B cell (primary cell): ENCODE results near the gene CEBPB. TPM values are rescaled to one million over a fixed set of nuclear protein-coding genes. Genes with fewer than 3 reads are reported as not detected.

Source experiments
- ATAC-seq: fragments of 200-7000 bp; cut with Tn5 transposase; one replicate; pipeline ENCODE4 v1.10.0; 2021; ENCODE audit warnings: low read depth, mild to moderate bottlenecking, moderate number of reproducible peaks, moderate library complexity
- CTCF ChIA-PET: fragments of 350-600 bp; sonication (Branson Sonifier 250); formaldehyde crosslinking; loops from one replicate; lab custom pipeline; 2021; ENCODE audit warnings: antibody characterized with exemption, inconsistent platforms; lab: Charles Lee
- POLR2A ChIA-PET: fragments of 350-600 bp; sonication (Branson Sonifier 250); formaldehyde crosslinking; loops from one replicate; lab custom pipeline; 2021; ENCODE audit warnings: antibody characterized with exemption; lab: Charles Lee
- DNase-seq: peaks from one replicate; pipeline ENCODE4 v3.0.0; 2013
- H2AFZ ChIP-seq: 2 replicates; pipeline ENCODE4 v1.6.1; 2012; ENCODE audit warnings: mild to moderate bottlenecking, low read depth, low read length; ENCODE audit not compliant: insufficient read depth, poor library complexity, severe bottlenecking
- H3K27ac ChIP-seq, 2 donors: 1 replicate in 1 of 2; 2 replicates in 1 of 2; pipeline ENCODE4 v1.5.1; 2012 to 2013; ENCODE audit warnings: low read length in 2 of 2, mild to moderate bottlenecking in 2 of 2, moderate library complexity in 1 of 2
- H3K27me3 ChIP-seq, 4 experiments: fragments of 200-600 bp in 1 of 4; sonication (generic) in 1 of 4; replicated peaks in 1 of 4; 1 replicate in 2 of 4; 2 replicates in 2 of 4; pipeline versions ENCODE4 v1.6.1 to v1.7.0; 2013 to 2016; ENCODE audit warnings: low read length in 3 of 4, mild to moderate bottlenecking in 2 of 4, mixed read lengths in 1 of 4, moderate library complexity in 1 of 4; ENCODE audit not compliant: insufficient read depth in 4 of 4, control insufficient read depth in 3 of 4; ENCODE audit errors: control extremely low read depth in 1 of 4
- H3K36me3 ChIP-seq, 2 experiments: replicated peaks in 1 of 2; 1 replicate in 1 of 2; 2 replicates in 1 of 2; pipeline versions ENCODE4 v1.6.1 to v1.7.1; 2013; ENCODE audit warnings: low read length in 1 of 2; ENCODE audit not compliant: insufficient read depth in 2 of 2, control insufficient read depth in 1 of 2; ENCODE audit errors: control extremely low read depth in 1 of 2, extremely low read depth in 1 of 2
- H3K4me1 ChIP-seq, 2 donors: fragments of 200-600 bp in 1 of 2; sonication (generic) in 1 of 2; 1 replicate in 1 of 2; 2 replicates in 1 of 2; pipeline versions ENCODE4 v1.5.1 to v1.6.1; 2013 to 2017; ENCODE audit warnings: low read length in 2 of 2; ENCODE audit not compliant: control insufficient read depth in 2 of 2, insufficient read depth in 2 of 2
- H3K4me2 ChIP-seq: replicated peaks from 2 replicates; pipeline ENCODE3; 2012; ENCODE audit warnings: mild to moderate bottlenecking, low read depth, low read length; ENCODE audit not compliant: poor library complexity, severe bottlenecking
- H3K4me3 ChIP-seq, 5 experiments: fragments of 200-600 bp in 1 of 5; sonication (generic) in 1 of 5; 1 replicate in 3 of 5; 2 replicates in 2 of 5; pipeline versions ENCODE4 v1.5.1 to v1.7.0; 2011 to 2016; ENCODE audit warnings: low read length in 4 of 5, mild to moderate bottlenecking in 4 of 5, low read depth in 2 of 5, control low read depth in 1 of 5, moderate library complexity in 1 of 5; ENCODE audit not compliant: insufficient read depth in 1 of 5; ENCODE audit errors: control extremely low read depth in 1 of 5, extremely low read depth in 1 of 5
- H3K79me2 ChIP-seq: fragments of 200-600 bp; sonication (generic); one replicate; pipeline ENCODE4 v1.6.0; 2016; ENCODE audit warnings: low read length; ENCODE audit not compliant: control insufficient read depth, insufficient read depth
- H3K9ac ChIP-seq: fragments of 200-600 bp; sonication (generic); 2 replicates; pipeline ENCODE4 v1.6.1; 2017; ENCODE audit warnings: mild to moderate bottlenecking, low read length, moderate library complexity
- H3K9me3 ChIP-seq, 3 donors: one replicate each; pipeline versions ENCODE4 v1.6.1 to v1.7.1; 2013; ENCODE audit warnings: low read length in 2 of 3; ENCODE audit not compliant: control insufficient read depth in 2 of 3, insufficient read depth in 1 of 3; ENCODE audit errors: control extremely low read depth in 1 of 3
- H4K20me1 ChIP-seq: 2 replicates; pipeline ENCODE4 v1.6.0; 2012; ENCODE audit warnings: mild to moderate bottlenecking, low read length; ENCODE audit not compliant: insufficient read depth, control insufficient read depth, poor library complexity, severe bottlenecking
- H3K27ac Mint-ChIP-seq: one replicate; pipeline ENCODE4 v1.8.0; 2021; ENCODE audit warnings: mixed read lengths
- H3K27me3 Mint-ChIP-seq: one replicate; pipeline ENCODE4 v1.8.0; 2021; ENCODE audit warnings: mixed read lengths
- H3K4me1 Mint-ChIP-seq: one replicate; pipeline ENCODE4 v1.8.0; 2021; ENCODE audit warnings: mixed read lengths
- H3K4me3 Mint-ChIP-seq: one replicate; pipeline ENCODE4 v1.8.0; 2021; ENCODE audit warnings: mixed read lengths
- H3K9me3 Mint-ChIP-seq: one replicate; pipeline ENCODE4 v1.8.0; 2022; ENCODE audit warnings: mixed read lengths; ENCODE audit not compliant: insufficient read depth
- CTCF ChIP-seq: fragments of 200-600 bp; IDR thresholded peaks from one replicate; pipeline ENCODE4 v1.8.0; 2022; ENCODE audit warnings: antibody characterized with exemption, mild to moderate bottlenecking
- EZH2 ChIP-seq: IDR thresholded peaks from 2 replicates; pipeline ENCODE4 v1.6.1; 2012; ENCODE audit warnings: borderline replicate concordance, low read depth, mild to moderate bottlenecking, moderate library complexity, low read length; ENCODE audit not compliant: insufficient read depth, poor library complexity, severe bottlenecking
- WGBS: methylation state at CpG from one replicate; pipeline ENCODE4 v1.1.5; 2013; ENCODE audit warnings: missing lambda C conversion rate; ENCODE audit not compliant: insufficient coverage; 5-methylcytosine and 5-hydroxymethylcytosine counted together
- intact Hi-C: fragments of 100-400 bp; cut with micrococcal nuclease; formaldehyde crosslinking; loops from one replicate; pipeline ENCODE4 v1.10.0; 2022
- polyA plus RNA-seq: library from polyadenylated mRNA; depleted of rRNA; stranded (reverse); fragments of >200 nt; gene quantifications from 2 replicates; pipeline ENCODE4 v1.2.3, GENCODE V29; 2012
- total RNA-seq, 2 donors: library from RNA; stranded (reverse); fragments of 120-200 nt in 1 of 2; gene quantifications; 1 replicate in 1 of 2; 2 replicates in 1 of 2; pipeline versions ENCODE4 v1.2.3 to v1.2.4, GENCODE V29; 2013 to 2022

Gene CEBPB
- total and polyA plus RNA-seq, 2 donors (not counting 1 experiment from before 2014, with no cell fraction given), result 25.8 to 28.7 TPM

- no peaks in the 10 kb centered on the region for H4K20me1 ChIP-seq
- no peaks in the 10 kb centered on the region for H3K36me3 ChIP-seq
- H3K4me3 Mint-ChIP-seq, result no peak overlapping the region
- no peak overlapping the region for H3K27ac Mint-ChIP-seq
- H3K79me2 ChIP-seq, result no peaks in the 10 kb centered on the region
- H3K4me1 Mint-ChIP-seq, result no peaks in the 10 kb centered on the region
- ChIA-PET POLR2A (no interaction called here), CTCF (no interaction called here)
- DNase-seq, result no peak
- no peaks in the 10 kb centered on the region for H3K4me1 ChIP-seq
- no peaks in the 10 kb centered on the region for H3K9me3 ChIP-seq
- H3K4me2 ChIP-seq, result no peak overlapping the region
- ATAC-seq, result no peak
- no peak overlapping the region for H3K9ac ChIP-seq
- H3K27me3 ChIP-seq, result peaks cover 0 to 2% (median 0%) of the 10 kb centered on the region in 4 experiments
- no peak overlapping the region for H3K27ac ChIP-seq
- H3K27me3 Mint-ChIP-seq, result peaks cover 31% of the 10 kb centered on the region
- no peak for TF ChIP-seq EZH2
- no peaks in the 10 kb centered on the region for H3K9me3 Mint-ChIP-seq
- no peak overlapping the region for H2AFZ ChIP-seq
- no peak overlapping the region for H3K4me3 ChIP-seq
- 86% methylated on average over 7 of the region's 9 CpGs for WGBS
- intact Hi-C loops, result no loop called here
Measured at GRCh38 chr20:50240092-50240491, 49.5 kb downstream of the CEBPB start.

GRCh38 chr20:50242178-50242514, 51.5 kb downstream of the CEBPB start:
- TF ChIP-seq EZH2 (no peak), CTCF (no peak)
- Histone ChIP-seq H3K4me3 (no peak overlapping the region), H3K9ac (no peak overlapping the region), H2AFZ (no peak overlapping the region), H3K9me3 (no peaks in the 10 kb centered on the region), H3K79me2 (no peaks in the 10 kb centered on the region), H3K27ac (no peak overlapping the region), H3K36me3 (no peaks in the 10 kb centered on the region), H3K4me1 (no peaks in the 10 kb centered on the region), H3K27me3 (peaks cover 0 to 2% (median 0%) of the 10 kb centered on the region in 4 experiments), H3K4me2 (no peak overlapping the region), H4K20me1 (no peaks in the 10 kb centered on the region)
- CTCF ChIA-PET, result interaction anchor here (0.6 kb wide), 1 partner anchor 334 kb away, joined by 3 read pairs; no protein-coding TSS in a partner anchor
- POLR2A ChIA-PET, result no interaction called here
- peaks cover 27% of the 10 kb centered on the region for H3K27me3 Mint-ChIP-seq
- WGBS, result 93% methylated on average over 2 of the region's 6 CpGs
- ATAC-seq (no peak), DNase-seq (no peak)
- H3K9me3 Mint-ChIP-seq, result no peaks in the 10 kb centered on the region
- no peak overlapping the region for H3K27ac Mint-ChIP-seq
- H3K4me1 Mint-ChIP-seq, result no peaks in the 10 kb centered on the region
- intact Hi-C loops, result no loop called here
- no peak overlapping the region for H3K4me3 Mint-ChIP-seq

Other genes with a start within 250 kb of the CEBPB start
- 3.5 and 4.3 TPM in 2 replicates for gene SNAI1, start 207.8 kb upstream of the CEBPB start, total RNA-seq
- gene SNAI1, start 207.8 kb upstream of the CEBPB start, polyA plus RNA-seq, result 2.4 and 4.9 TPM in 2 replicates
- gene UBE2V1, start 77.7 kb upstream of the CEBPB start, total RNA-seq, result 158 and 175 TPM in 2 replicates
- gene UBE2V1, start 77.7 kb upstream of the CEBPB start, polyA plus RNA-seq, result 69.2 and 70.9 TPM in 2 replicates
- 11.2 and 13.9 TPM in 2 replicates for gene PEDS1, start 37.1 kb upstream of the CEBPB start, total RNA-seq
- gene PEDS1, start 37.1 kb upstream of the CEBPB start, polyA plus RNA-seq, result 33.2 and 38.7 TPM in 2 replicates